A549 (cell line): ENCODE results near the gene EIF2S3B. TPM values are rescaled to one million over a fixed set of nuclear protein-coding genes. Genes with fewer than 3 reads are reported as not detected.
"Not testable (repeated sequence)": the region's sequence is repeated elsewhere in the genome, so short reads cannot be mapped to it uniquely, and the experiment has no call there.

ENCODE experiments used
- ATAC-seq, 2 experiments: fragments of 200-7000 bp in 1 of 2; fragments of >200 bp in 1 of 2; cut with Nextera tagmentation in 1 of 2; cut with Tn5 transposase in 1 of 2; 3 replicates each; pipeline versions ENCODE4 v1.8.0 to v1.9.1; 2018 to 2020; ENCODE audit warnings: mild to moderate bottlenecking in 1 of 2, moderate library complexity in 1 of 2
- CTCF ChIA-PET: fragments of 300-600 bp; sonication (Branson Sonifier 250); formaldehyde crosslinking; extraction: SDS; loops from one replicate; lab custom pipeline; 2021; ENCODE audit warnings: antibody characterized with exemption, inconsistent platforms; lab: Yijun Ruan, JAX
- POLR2A ChIA-PET: fragments of 350-600 bp; formaldehyde crosslinking; extraction: SDS; loops from one replicate; lab custom pipeline; 2021; ENCODE audit warnings: antibody characterized with exemption, inconsistent platforms; lab: Yijun Ruan, JAX
- DNase-seq, 2 experiments: peaks; one replicate each; pipeline versions ENCODE4 v3.0.0 to v3.0.0-alpha.2; 2011 to 2016; ENCODE audit warnings: low read depth in 1 of 2, low spot score in 1 of 2
- FAIRE-seq: peaks from 2 replicates; lab custom pipeline; 2011; peaks lifted over from hg19 to GRCh38; lab: Jason Lieb, UNC
- H3K27ac ChIP-seq, 2 experiments: fragments of >200 bp; sonication (Bioruptor Twin); formaldehyde crosslinking; 3 replicates each; pipeline ENCODE4 v1.5.1; 2016 to 2017
- H3K4me1 ChIP-seq: fragments of >200 bp; sonication (Bioruptor Twin); formaldehyde crosslinking; 3 replicates; pipeline ENCODE4 v1.6.1; 2016
- H3K4me2 ChIP-seq: fragments of >200 bp; sonication (Bioruptor Twin); formaldehyde crosslinking; 3 replicates; pipeline ENCODE4 v1.6.1; 2016
- H3K4me3 ChIP-seq: fragments of >200 bp; sonication (Bioruptor Twin); formaldehyde crosslinking; 3 replicates; pipeline ENCODE4 v1.5.1; 2016
- H3K9me3 ChIP-seq: fragments of >200 bp; sonication (Bioruptor Twin); formaldehyde crosslinking; 3 replicates; pipeline ENCODE4 v1.6.1; 2016
- CBX8 ChIP-seq: fragments of 200-600 bp; sonication (generic); IDR thresholded peaks from 2 replicates; pipeline ENCODE4 v1.6.1; 2016
- CEBPB ChIP-seq, 2 experiments: fragments of >200 bp in 1 of 2; sonication (Bioruptor Twin) in 1 of 2; formaldehyde crosslinking in 1 of 2; IDR thresholded peaks; 2 replicates each; pipeline ENCODE4 v1.6.1; 2012 to 2016
- CHD2 ChIP-seq: fragments of 150-350 bp; IDR thresholded peaks from 2 replicates; pipeline ENCODE4 v1.6.1; 2014; ENCODE audit warnings: low read length; ENCODE audit not compliant: partially characterized antibody
- EP300 ChIP-seq, 2 experiments: fragments of >200 bp; sonication (Bioruptor Twin); formaldehyde crosslinking; IDR thresholded peaks; 2 replicates in 1 of 2; 3 replicates in 1 of 2; pipeline ENCODE4 v1.6.1; 2016 to 2017
- FOSB ChIP-seq: fragments of 250-450 bp; sonication (Bioruptor Pico); IDR thresholded peaks from 2 replicates; pipeline ENCODE4 v1.5.0; 2020; ENCODE audit warnings: mild to moderate bottlenecking, moderate library complexity
- FOXS1 ChIP-seq: fragments of 250-450 bp; sonication (Bioruptor Pico); IDR thresholded peaks from 2 replicates; pipeline ENCODE4 v1.5.0; 2020; ENCODE audit warnings: mild to moderate bottlenecking, moderate library complexity
- GATA3 ChIP-seq: IDR thresholded peaks from 2 replicates; pipeline ENCODE4 v1.6.1; 2012; ENCODE audit warnings: borderline replicate concordance
- HDAC2 ChIP-seq: fragments of 200-600 bp; sonication (generic); IDR thresholded peaks from 2 replicates; pipeline ENCODE4 v1.6.1; 2016
- HOXA7 ChIP-seq: fragments of 250-450 bp; sonication (Bioruptor Pico); IDR thresholded peaks from 2 replicates; pipeline ENCODE4 v1.5.0; 2020; ENCODE audit warnings: mild to moderate bottlenecking, moderate library complexity
- JUN ChIP-seq, 2 experiments: fragments of >200 bp; sonication (Bioruptor Twin); formaldehyde crosslinking; IDR thresholded peaks; 2 replicates in 1 of 2; 3 replicates in 1 of 2; pipeline ENCODE4 v1.6.1; 2016 to 2017
- JUNB ChIP-seq: fragments of >200 bp; sonication (Bioruptor Twin); formaldehyde crosslinking; IDR thresholded peaks from 2 replicates; pipeline ENCODE4 v1.6.1; 2016
- KDM1A ChIP-seq: fragments of 200-600 bp; sonication (generic); IDR thresholded peaks from 2 replicates; pipeline ENCODE4 v1.6.1; 2016; ENCODE audit warnings: low read depth, mild to moderate bottlenecking
- MAFK ChIP-seq: fragments of 450-650 bp; IDR thresholded peaks from 2 replicates; pipeline ENCODE4 v1.6.1; 2014; ENCODE audit not compliant: partially characterized antibody
- MAZ ChIP-seq: fragments of 150-350 bp; IDR thresholded peaks from 2 replicates; pipeline ENCODE4 v1.6.1; 2014; ENCODE audit warnings: antibody characterized with exemption, low read depth, low read length, borderline replicate concordance
- RAD21 ChIP-seq, 2 experiments: fragments of >200 bp in 1 of 2; sonication (Bioruptor Twin) in 1 of 2; formaldehyde crosslinking in 1 of 2; IDR thresholded peaks in 1 of 2; conservative IDR thresholded peaks in 1 of 2; 2 replicates in 1 of 2; 3 replicates in 1 of 2; pipeline ENCODE4 v1.6.1; 2012 to 2018; ENCODE audit warnings: inconsistent platforms in 1 of 2
- RARB ChIP-seq: fragments of 250-450 bp; sonication (Bioruptor Pico); IDR thresholded peaks from 2 replicates; pipeline ENCODE4 v1.8.0; 2021; ENCODE audit warnings: mild to moderate bottlenecking, moderate library complexity
- RFX5 ChIP-seq: fragments of 450-650 bp; IDR thresholded peaks from 2 replicates; pipeline ENCODE4 v1.7.1; 2014; ENCODE audit warnings: antibody characterized with exemption, mild to moderate bottlenecking, moderate library complexity
- SREBF2 ChIP-seq: fragments of 450-650 bp; IDR thresholded peaks from 2 replicates; pipeline ENCODE4 v1.6.1; 2014; ENCODE audit warnings: mild to moderate bottlenecking, moderate library complexity
- ZC3H11A ChIP-seq: fragments of 450-650 bp; IDR thresholded peaks from 2 replicates; pipeline ENCODE4 v1.6.1; 2014; ENCODE audit warnings: antibody characterized with exemption, mild to moderate bottlenecking
- ZFP36 ChIP-seq: fragments of 450-650 bp; IDR thresholded peaks from 2 replicates; pipeline ENCODE4 v1.6.1; 2014; ENCODE audit warnings: borderline replicate concordance; ENCODE audit not compliant: partially characterized antibody
- WGBS: methylation state at CpG from one replicate; pipeline ENCODE4 v1.1.6; 2017; ENCODE audit errors: missing lambda C conversion rate; 5-methylcytosine and 5-hydroxymethylcytosine counted together
- polyA plus RNA-seq, 4 experiments: library from polyadenylated mRNA; depleted of rRNA in 3 of 4; stranded (reverse); fragments of >200 nt; fragmentation: RNase III in 1 of 4; extraction: RNeasy Plus Mini Kit Qiagen cat#74134 plus additional on column Dnase treatment in 1 of 4; gene quantifications; 2 replicates in 3 of 4; 3 replicates in 1 of 4; pipeline ENCODE4 v1.2.3, GENCODE V29; 2011 to 2017
- TF ChIP-seq, protein P1 (sequence below): fragments of >200 bp; sonication (Bioruptor Twin); formaldehyde crosslinking; IDR thresholded peaks from 3 replicates; pipeline ENCODE4 v1.6.1; 2016
- TF ChIP-seq, protein P2 (sequence below): fragments of 450-650 bp; IDR thresholded peaks from 2 replicates; pipeline ENCODE4 v1.6.1; 2014; ENCODE audit warnings: antibody characterized with exemption

Gene EIF2S3B
- polyA plus RNA-seq, 2 of the 4 experiments (the other 2 are of a cell fraction) = 0.93 to 1.1 TPM

GRCh38 chr12:10457760-10458159 lies 47.9 kb upstream of the EIF2S3B start:
- Histone ChIP-seq H3K27ac (no peak overlapping the region), H3K4me1 (no peaks in the 10 kb centered on the region), H3K9me3 (peaks cover 23% of the 10 kb centered on the region), H3K4me3 (no peak overlapping the region), H3K4me2 (no peak overlapping the region)
- CTCF ChIA-PET = interaction anchor here (1.0 kb wide), 1 partner anchor 91 kb away, joined by 3 read pairs; no protein-coding TSS in a partner anchor
- no peak for TF ChIP-seq RARB (CRISPR knock-in tag)
- no peak for TF ChIP-seq SREBF2
- no peak for TF ChIP-seq CBX8
- TF ChIP-seq FOXS1 (CRISPR knock-in tag) = no peak
- no peak for TF ChIP-seq HDAC2
- TF ChIP-seq MAZ = no peak
- TF ChIP-seq JUN (IDR thresholded peaks at IDR 0.05) = no peak
- no peak for TF ChIP-seq ZFP36
- no peak for TF ChIP-seq MAFK
- no peak for TF ChIP-seq EP300 (IDR thresholded peaks at IDR 0.05)
- no peak for TF ChIP-seq CEBPB (IDR thresholded peaks at IDR 0.05)
- TF ChIP-seq JUNB = no peak
- TF ChIP-seq, protein P1, sequence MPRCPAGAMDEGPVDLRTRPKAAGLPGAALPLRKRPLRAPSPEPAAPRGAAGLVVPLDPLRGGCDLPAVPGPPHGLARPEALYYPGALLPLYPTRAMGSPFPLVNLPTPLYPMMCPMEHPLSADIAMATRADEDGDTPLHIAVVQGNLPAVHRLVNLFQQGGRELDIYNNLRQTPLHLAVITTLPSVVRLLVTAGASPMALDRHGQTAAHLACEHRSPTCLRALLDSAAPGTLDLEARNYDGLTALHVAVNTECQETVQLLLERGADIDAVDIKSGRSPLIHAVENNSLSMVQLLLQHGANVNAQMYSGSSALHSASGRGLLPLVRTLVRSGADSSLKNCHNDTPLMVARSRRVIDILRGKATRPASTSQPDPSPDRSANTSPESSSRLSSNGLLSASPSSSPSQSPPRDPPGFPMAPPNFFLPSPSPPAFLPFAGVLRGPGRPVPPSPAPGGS = no peak
- TF ChIP-seq GATA3 = no peak
- no peak for TF ChIP-seq RFX5
- TF ChIP-seq CHD2 = no peak
- TF ChIP-seq HOXA7 (CRISPR knock-in tag) = no peak
- TF ChIP-seq, protein P2, sequence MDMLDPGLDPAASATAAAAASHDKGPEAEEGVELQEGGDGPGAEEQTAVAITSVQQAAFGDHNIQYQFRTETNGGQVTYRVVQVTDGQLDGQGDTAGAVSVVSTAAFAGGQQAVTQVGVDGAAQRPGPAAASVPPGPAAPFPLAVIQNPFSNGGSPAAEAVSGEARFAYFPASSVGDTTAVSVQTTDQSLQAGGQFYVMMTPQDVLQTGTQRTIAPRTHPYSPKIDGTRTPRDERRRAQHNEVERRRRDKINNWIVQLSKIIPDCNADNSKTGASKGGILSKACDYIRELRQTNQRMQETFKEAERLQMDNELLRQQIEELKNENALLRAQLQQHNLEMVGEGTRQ = no peak
- no peak for TF ChIP-seq RAD21 (conservative IDR thresholded peaks at IDR 0.05 in 1 of 2, IDR thresholded peaks at IDR 0.05 in 1 of 2)
- TF ChIP-seq ZC3H11A = no peak
- POLR2A ChIA-PET = no interaction called here
- DNase-seq = no peak
- FAIRE-seq = no peak
- ATAC-seq = no peak
- WGBS = 71% methylated on average over 3 of the region's 3 CpGs

- POLR2A ChIA-PET = no interaction called here
- peaks cover 4% of the 10 kb centered on the region; the same call in 1 of the 3 replicates for H3K9me3 ChIP-seq
- no peaks in the 10 kb centered on the region for H3K4me1 ChIP-seq
- CTCF ChIA-PET = interaction anchor here (0.7 kb wide), 1 partner anchor 40 kb away, joined by 3 read pairs; the partner anchor contains the start of gene EIF2S3B
- no peak overlapping the region for H3K27ac ChIP-seq
- FAIRE-seq (no peak), DNase-seq (no peak), ATAC-seq (no peak)
- whole genome bisulfite sequencing = 41% methylated on average over 4 of the region's 4 CpGs
- no peak for TF ChIP-seq KDM1A
- H3K4me2 ChIP-seq = no peak overlapping the region
- H3K4me3 ChIP-seq = no peak overlapping the region
These were observed 39.4 kb upstream of the EIF2S3B start for GRCh38 chr12:10466311-10466710.

GRCh38 chr12:10469701-10470100 lies 36.0 kb upstream of the EIF2S3B start:
- no peak for DNase-seq
- no peak overlapping the region for H3K4me3 ChIP-seq
- H3K27ac ChIP-seq = no peak overlapping the region
- FAIRE-seq = no peak
- ChIA-PET CTCF (no interaction called here), POLR2A (no interaction called here)
- ATAC-seq = no peak
- no peak overlapping the region for H3K4me2 ChIP-seq
- TF ChIP-seq FOSB (CRISPR knock-in tag) (no peak), KDM1A (no peak), MAZ (no peak)
- 0 out of 3 replicates have a peak, but pooled peaks cover 2% of the 10 kb centered on the region for H3K9me3 ChIP-seq
- no peaks in the 10 kb centered on the region for H3K4me1 ChIP-seq
- 50% methylated on average over 1 of the region's 1 CpG for WGBS

DNA sequence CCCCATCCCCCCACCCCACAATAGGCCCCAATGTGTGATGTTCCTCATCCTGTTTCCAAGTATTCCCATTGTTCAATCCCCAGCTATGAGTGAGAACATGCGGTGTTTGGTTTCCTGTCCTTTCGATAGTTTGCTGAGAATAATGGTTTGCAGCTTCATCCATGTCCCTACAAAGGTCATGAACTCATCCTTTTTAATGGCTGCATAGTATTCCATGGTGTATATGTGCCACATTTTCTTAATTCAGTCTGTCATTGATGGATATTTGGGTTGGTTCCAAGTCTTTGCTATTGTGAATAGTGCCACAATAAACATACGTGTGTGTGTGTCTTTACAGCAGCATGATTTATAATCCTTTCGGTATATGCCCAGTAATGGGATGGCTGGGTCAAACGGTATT lies 32.9 kb upstream of the EIF2S3B start:
- POLR2A ChIA-PET, H3K4me1 ChIP-seq, FAIRE-seq, ATAC-seq, DNase-seq, H3K27ac ChIP-seq, H3K4me2 ChIP-seq, H3K4me3 ChIP-seq, CTCF ChIA-PET, H3K9me3 ChIP-seq: not testable (repeated sequence)
- WGBS = 55% methylated on average over 5 of the region's 5 CpGs

DNA sequence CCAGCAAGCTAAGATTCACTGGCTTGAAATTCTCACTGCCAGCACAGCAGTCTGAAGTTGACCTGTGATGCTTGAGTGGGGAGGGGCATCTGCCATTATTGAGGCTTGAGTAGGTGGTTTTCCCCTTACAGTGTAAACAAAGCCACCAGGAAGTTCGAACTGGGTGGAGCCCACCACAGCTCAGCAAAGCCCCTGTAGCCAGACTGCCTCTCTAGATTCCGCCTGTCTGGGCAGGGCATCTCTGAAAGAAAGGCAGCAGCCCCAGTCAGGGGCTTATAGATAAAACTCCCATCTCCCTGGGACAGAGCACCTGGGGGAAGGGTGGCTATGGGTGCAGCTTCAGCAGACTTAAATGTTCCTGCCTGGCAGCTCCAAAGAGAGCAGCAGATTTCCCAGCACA lies 23.8 kb upstream of the EIF2S3B start:
- H3K4me1 ChIP-seq, CTCF ChIA-PET, ATAC-seq, FAIRE-seq, H3K9me3 ChIP-seq, POLR2A ChIA-PET, DNase-seq, H3K27ac ChIP-seq, H3K4me3 ChIP-seq, H3K4me2 ChIP-seq: not testable (repeated sequence)
- WGBS = 33% methylated on average over 2 of the region's 2 CpGs

DNA sequence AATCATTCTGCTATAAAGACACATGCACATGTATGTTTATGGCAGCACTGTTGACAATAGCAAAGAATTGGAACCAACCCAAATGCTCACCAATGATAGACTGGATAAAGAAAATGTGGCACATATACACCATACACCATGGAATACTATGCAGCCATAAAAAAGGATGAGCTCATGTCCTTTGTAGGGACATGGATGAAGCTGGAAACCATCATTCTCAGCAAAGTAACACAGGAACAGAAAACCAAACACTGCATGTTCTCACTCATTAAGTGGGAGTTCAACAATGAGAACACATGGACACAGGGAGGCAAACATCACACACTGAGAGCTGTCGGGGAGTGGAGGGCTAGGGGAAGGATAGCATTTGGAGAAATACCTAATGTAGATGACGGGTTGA lies 18.4 kb upstream of the EIF2S3B start:
- FAIRE-seq, CTCF ChIA-PET, ATAC-seq, H3K27ac ChIP-seq, DNase-seq, H3K9me3 ChIP-seq, H3K4me1 ChIP-seq, H3K4me3 ChIP-seq, H3K4me2 ChIP-seq, POLR2A ChIA-PET: not testable (repeated sequence)
- 53% methylated on average over 2 of the region's 2 CpGs for WGBS
